K562 (cell line): ENCODE measurements around the gene HOTAIR. TPM values are rescaled to one million over a fixed set of nuclear protein-coding genes. Genes with fewer than 3 reads are reported as not detected.

ENCODE experiments used
- BDP1 ChIP-seq: IDR thresholded peaks from 3 replicates; pipeline ENCODE4 v1.6.1; 2011; ENCODE audit not compliant: insufficient read length, insufficient read depth
- BRD9 ChIP-seq: fragments of 450-650 bp; IDR thresholded peaks from 2 replicates; pipeline ENCODE4 v1.6.1; 2018; ENCODE audit warnings: low read depth; ENCODE audit not compliant: partially characterized antibody
- CCNT2 ChIP-seq: IDR thresholded peaks from 2 replicates; pipeline ENCODE4 v1.6.1; 2011; ENCODE audit warnings: borderline replicate concordance, low read depth, mild to moderate bottlenecking, moderate library complexity, mixed read lengths, low read length; ENCODE audit not compliant: insufficient read length; ENCODE audit errors: extremely low read depth
- DMBX1 ChIP-seq: fragments of 250-450 bp; sonication (Bioruptor Pico); IDR thresholded peaks from 2 replicates; pipeline ENCODE4 v1.8.0; 2022; ENCODE audit warnings: inconsistent platforms, mild to moderate bottlenecking, moderate library complexity, borderline replicate concordance
- ETV5 ChIP-seq: sonication (generic); formaldehyde crosslinking; IDR thresholded peaks from 2 replicates; pipeline ENCODE4 v1.4.0; 2020; ENCODE audit warnings: low read depth, mild to moderate bottlenecking, missing genetic modification reagents
- HMG20B ChIP-seq: fragments of 250-450 bp; sonication (Bioruptor Pico); IDR thresholded peaks from 2 replicates; pipeline ENCODE4 v1.5.0; 2021; ENCODE audit warnings: mild to moderate bottlenecking
- KDM5B ChIP-seq: fragments of 200-600 bp; sonication (generic); IDR thresholded peaks from 2 replicates; pipeline ENCODE4 v1.6.1; 2012; ENCODE audit warnings: low read depth, mild to moderate bottlenecking, moderate library complexity, low read length, control low read depth, inconsistent platforms; ENCODE audit not compliant: insufficient replicate concordance
- LARP7 ChIP-seq: fragments of 450-650 bp; IDR thresholded peaks from 2 replicates; pipeline ENCODE4 v1.6.1; 2016
- SIN3B ChIP-seq: fragments of 450-650 bp; IDR thresholded peaks from 2 replicates; pipeline ENCODE4 v1.6.1; 2017; ENCODE audit warnings: low read depth, mild to moderate bottlenecking, moderate library complexity
- ZBTB7A ChIP-seq: IDR thresholded peaks from 2 replicates; pipeline ENCODE4 v1.6.1; 2011; ENCODE audit warnings: low read depth, mild to moderate bottlenecking, low read length, moderate library complexity, borderline replicate concordance; ENCODE audit not compliant: control insufficient read depth
- ZNF197 ChIP-seq: fragments of 200-800 bp; sonication (Bioruptor generic); IDR thresholded peaks from 2 replicates; pipeline ENCODE4 v1.6.1; 2016; ENCODE audit warnings: low read depth, missing genetic modification characterization, missing compliant biosample characterization
- ZNF224 ChIP-seq: sonication (generic); formaldehyde crosslinking; IDR thresholded peaks from 2 replicates; pipeline ENCODE4 v1.8.0; 2022; ENCODE audit warnings: mild to moderate bottlenecking, missing genetic modification reagents
- ZNF239 ChIP-seq: fragments of 250-450 bp; sonication (Bioruptor Pico); IDR thresholded peaks from 2 replicates; pipeline ENCODE4 v1.4.0; 2020; ENCODE audit warnings: mild to moderate bottlenecking
- ZNF24 ChIP-seq: fragments of 450-650 bp; IDR thresholded peaks from 2 replicates; pipeline ENCODE4 v1.6.1; 2016
- ZNF551 ChIP-seq: fragments of 250-450 bp; sonication (Bioruptor Pico); IDR thresholded peaks from 2 replicates; pipeline ENCODE4 v1.5.0; 2021; ENCODE audit warnings: mild to moderate bottlenecking, moderate library complexity
- polyA plus RNA-seq, 8 experiments: library from polyadenylated mRNA; depleted of rRNA in 4 of 8; stranded (reverse) in 5 of 8; unstranded in 3 of 8; fragments of >200 nt; fragmentation: Nextera tagmentation in 2 of 8; fragmentation: Illumina TruSeq in 1 of 8; extraction: Ambion mirVana in 2 of 8; extraction: Trizol in 1 of 8; gene quantifications; 2 replicates each; pipeline versions ENCODE4 v1.2.1 to v1.2.3, GENCODE V29; 2011 to 2014; ENCODE audit warnings: inconsistent platforms in 1 of 8, missing spikeins in 1 of 8
- total RNA-seq, 7 experiments: library from RNA; depleted of rRNA in 6 of 7; stranded (reverse); fragments of >200 nt in 6 of 7; fragmentation: Illumina TruSeq in 2 of 7; extraction: Trizol in 2 of 7; gene quantifications; 2 replicates each; pipeline versions ENCODE4 v1.2.1 to v1.2.3, GENCODE V29; 2011 to 2021; ENCODE audit warnings: low replicate concordance in 1 of 7
- TF ChIP-seq, protein P1 (sequence below), 3 experiments: fragments of 200-800 bp in 1 of 3; fragments of 250-450 bp in 1 of 3; fragments of 450-650 bp in 1 of 3; sonication (Bioruptor Pico) in 1 of 3; sonication (Bioruptor generic) in 1 of 3; formaldehyde crosslinking in 1 of 3; IDR thresholded peaks; 2 replicates each; pipeline versions ENCODE4 v1.6.1 to v1.8.0; 2016 to 2022; ENCODE audit warnings: mild to moderate bottlenecking in 2 of 3, missing genetic modification characterization in 2 of 3, missing compliant biosample characterization in 1 of 3, moderate library complexity in 1 of 3
- TF ChIP-seq, protein P2 (sequence below): fragments of 450-650 bp; formaldehyde crosslinking; IDR thresholded peaks from 2 replicates; pipeline ENCODE4 v1.4.0; 2020; ENCODE audit warnings: mild to moderate bottlenecking, mixed read lengths
- TF ChIP-seq, protein P3 (sequence below), 2 experiments: fragments of 200-800 bp in 1 of 2; sonication (Bioruptor generic) in 1 of 2; sonication (generic) in 1 of 2; formaldehyde crosslinking in 1 of 2; IDR thresholded peaks in 1 of 2; conservative IDR thresholded peaks in 1 of 2; 2 replicates each; pipeline versions ENCODE4 v1.5.0 to v1.6.1; 2016 to 2020; ENCODE audit warnings: missing compliant biosample characterization in 1 of 2, missing genetic modification characterization in 1 of 2, missing genetic modification reagents in 1 of 2
- TF ChIP-seq, protein P4 (sequence below): fragments of 450-650 bp; formaldehyde crosslinking; IDR thresholded peaks from 2 replicates; pipeline ENCODE4 v1.4.0; 2022; ENCODE audit warnings: missing genetic modification characterization

The HOTAIR gene
- total and polyA plus RNA-seq, 9 of the 15 experiments (the other 6 are each of a cell fraction or from before 2014, with no cell fraction given) = 0.04 TPM; not detected in 8

DNA sequence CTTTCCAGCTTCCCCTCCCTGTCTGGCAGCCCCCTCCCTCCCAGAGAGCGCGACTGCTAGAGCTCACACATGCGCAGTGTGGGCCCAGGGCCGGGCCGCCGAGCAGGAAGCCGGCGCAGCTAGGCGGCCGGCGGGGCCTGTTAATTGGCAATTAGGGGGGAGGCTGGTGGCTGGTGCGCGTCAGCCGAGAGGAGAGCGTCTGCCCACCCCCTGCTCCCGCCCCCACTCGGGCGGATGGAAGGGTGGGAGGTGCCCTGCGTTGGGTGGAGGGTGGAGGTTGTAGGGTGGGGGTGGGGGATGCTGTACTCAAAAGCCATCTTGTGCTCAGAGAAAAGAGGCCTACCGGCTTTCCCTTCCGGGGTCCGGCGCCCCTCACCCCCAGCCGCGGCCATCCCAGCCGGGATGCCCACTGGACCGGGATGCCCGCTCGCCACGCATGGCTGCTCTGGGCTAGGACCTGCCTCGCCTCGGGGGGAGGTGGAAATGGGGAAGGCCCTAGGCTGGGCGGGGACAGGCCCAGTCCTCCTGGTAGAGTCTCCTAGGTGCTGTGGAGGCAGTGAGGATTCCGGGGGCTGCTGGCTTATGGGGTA is 43.2 kb upstream of the HOTAIR start (continued):
- TF ChIP-seq, protein P1, sequence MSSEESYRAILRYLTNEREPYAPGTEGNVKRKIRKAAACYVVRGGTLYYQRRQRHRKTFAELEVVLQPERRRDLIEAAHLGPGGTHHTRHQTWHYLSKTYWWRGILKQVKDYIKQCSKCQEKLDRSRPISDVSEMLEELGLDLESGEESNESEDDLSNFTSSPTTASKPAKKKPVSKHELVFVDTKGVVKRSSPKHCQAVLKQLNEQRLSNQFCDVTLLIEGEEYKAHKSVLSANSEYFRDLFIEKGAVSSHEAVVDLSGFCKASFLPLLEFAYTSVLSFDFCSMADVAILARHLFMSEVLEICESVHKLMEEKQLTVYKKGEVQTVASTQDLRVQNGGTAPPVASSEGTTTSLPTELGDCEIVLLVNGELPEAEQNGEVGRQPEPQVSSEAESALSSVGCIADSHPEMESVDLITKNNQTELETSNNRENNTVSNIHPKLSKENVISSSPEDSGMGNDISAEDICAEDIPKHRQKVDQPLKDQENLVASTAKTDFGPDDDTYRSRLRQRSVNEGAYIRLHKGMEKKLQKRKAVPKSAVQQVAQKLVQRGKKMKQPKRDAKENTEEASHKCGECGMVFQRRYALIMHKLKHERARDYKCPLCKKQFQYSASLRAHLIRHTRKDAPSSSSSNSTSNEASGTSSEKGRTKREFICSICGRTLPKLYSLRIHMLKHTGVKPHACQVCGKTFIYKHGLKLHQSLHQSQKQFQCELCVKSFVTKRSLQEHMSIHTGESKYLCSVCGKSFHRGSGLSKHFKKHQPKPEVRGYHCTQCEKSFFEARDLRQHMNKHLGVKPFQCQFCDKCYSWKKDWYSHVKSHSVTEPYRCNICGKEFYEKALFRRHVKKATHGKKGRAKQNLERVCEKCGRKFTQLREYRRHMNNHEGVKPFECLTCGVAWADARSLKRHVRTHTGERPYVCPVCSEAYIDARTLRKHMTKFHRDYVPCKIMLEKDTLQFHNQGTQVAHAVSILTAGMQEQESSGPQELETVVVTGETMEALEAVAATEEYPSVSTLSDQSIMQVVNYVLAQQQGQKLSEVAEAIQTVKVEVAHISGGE (CRISPR knock-in tag; IDR thresholded peaks at IDR 0.05) = peak in 1 of 3 experiments; percentile 83; a peak in 2 of 6 replicates
- TF ChIP-seq BDP1 = no peak
- no peak for TF ChIP-seq LARP7
- TF ChIP-seq SIN3B = no peak
- no peak for TF ChIP-seq ZNF224 (CRISPR knock-in tag)
- TF ChIP-seq CCNT2 = peak; percentile 68
- TF ChIP-seq, protein P2, sequence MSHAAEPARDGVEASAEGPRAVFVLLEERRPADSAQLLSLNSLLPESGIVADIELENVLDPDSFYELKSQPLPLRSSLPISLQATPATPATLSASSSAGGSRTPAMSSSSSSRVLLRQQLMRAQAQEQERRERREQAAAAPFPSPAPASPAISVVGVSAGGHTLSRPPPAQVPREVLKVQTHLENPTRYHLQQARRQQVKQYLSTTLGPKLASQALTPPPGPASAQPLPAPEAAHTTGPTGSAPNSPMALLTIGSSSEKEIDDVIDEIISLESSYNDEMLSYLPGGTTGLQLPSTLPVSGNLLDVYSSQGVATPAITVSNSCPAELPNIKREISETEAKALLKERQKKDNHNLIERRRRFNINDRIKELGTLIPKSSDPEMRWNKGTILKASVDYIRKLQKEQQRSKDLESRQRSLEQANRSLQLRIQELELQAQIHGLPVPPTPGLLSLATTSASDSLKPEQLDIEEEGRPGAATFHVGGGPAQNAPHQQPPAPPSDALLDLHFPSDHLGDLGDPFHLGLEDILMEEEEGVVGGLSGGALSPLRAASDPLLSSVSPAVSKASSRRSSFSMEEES (CRISPR knock-in tag) = no peak
- TF ChIP-seq DMBX1 (CRISPR knock-in tag) = no peak
- TF ChIP-seq BRD9 = peak; percentile 40
- TF ChIP-seq, protein P3, sequence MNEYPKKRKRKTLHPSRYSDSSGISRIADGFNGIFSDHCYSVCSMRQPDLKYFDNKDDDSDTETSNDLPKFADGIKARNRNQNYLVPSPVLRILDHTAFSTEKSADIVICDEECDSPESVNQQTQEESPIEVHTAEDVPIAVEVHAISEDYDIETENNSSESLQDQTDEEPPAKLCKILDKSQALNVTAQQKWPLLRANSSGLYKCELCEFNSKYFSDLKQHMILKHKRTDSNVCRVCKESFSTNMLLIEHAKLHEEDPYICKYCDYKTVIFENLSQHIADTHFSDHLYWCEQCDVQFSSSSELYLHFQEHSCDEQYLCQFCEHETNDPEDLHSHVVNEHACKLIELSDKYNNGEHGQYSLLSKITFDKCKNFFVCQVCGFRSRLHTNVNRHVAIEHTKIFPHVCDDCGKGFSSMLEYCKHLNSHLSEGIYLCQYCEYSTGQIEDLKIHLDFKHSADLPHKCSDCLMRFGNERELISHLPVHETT (CRISPR knock-in tag; conservative IDR thresholded peaks at IDR 0.05 in 1 of 2, IDR thresholded peaks at IDR 0.05 in 1 of 2) = no peak; a peak in 1 of 4 replicates
- TF ChIP-seq ZNF197 (CRISPR knock-in tag) = no peak
- TF ChIP-seq KDM5B = peak; percentile 26
- TF ChIP-seq ZBTB7A = peak; percentile 81
- TF ChIP-seq ZNF24 = no peak
- no peak for TF ChIP-seq ZNF551 (CRISPR knock-in tag)
- TF ChIP-seq HMG20B (CRISPR knock-in tag) = no peak
- TF ChIP-seq, protein P4, sequence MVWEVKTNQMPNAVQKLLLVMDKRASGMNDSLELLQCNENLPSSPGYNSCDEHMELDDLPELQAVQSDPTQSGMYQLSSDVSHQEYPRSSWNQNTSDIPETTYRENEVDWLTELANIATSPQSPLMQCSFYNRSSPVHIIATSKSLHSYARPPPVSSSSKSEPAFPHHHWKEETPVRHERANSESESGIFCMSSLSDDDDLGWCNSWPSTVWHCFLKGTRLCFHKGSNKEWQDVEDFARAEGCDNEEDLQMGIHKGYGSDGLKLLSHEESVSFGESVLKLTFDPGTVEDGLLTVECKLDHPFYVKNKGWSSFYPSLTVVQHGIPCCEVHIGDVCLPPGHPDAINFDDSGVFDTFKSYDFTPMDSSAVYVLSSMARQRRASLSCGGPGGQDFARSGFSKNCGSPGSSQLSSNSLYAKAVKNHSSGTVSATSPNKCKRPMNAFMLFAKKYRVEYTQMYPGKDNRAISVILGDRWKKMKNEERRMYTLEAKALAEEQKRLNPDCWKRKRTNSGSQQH = no peak
- TF ChIP-seq ZNF239 (CRISPR knock-in tag) = no peak
- 0 out of 2 replicates have a peak, but pooled peaks have one; percentile 9 for TF ChIP-seq ETV5
